Spleen (tissue), 13 donors: ENCODE data around the gene LYSMD3. TPM values are rescaled to one million over a fixed set of nuclear protein-coding genes. Genes with fewer than 3 reads are reported as not detected.
"Not testable (repeated sequence)": the region's sequence is repeated elsewhere in the genome, so short reads cannot be mapped to it uniquely, and the experiment has no call there.

ENCODE experiments used
- DNase-seq: peaks from one replicate; pipeline ENCODE4 v3.0.0-alpha.2; 2020
- H3K27ac ChIP-seq, 8 donors: fragments of 200-600 bp; sonication (generic) in 7 of 8; 1 replicate in 4 of 8; 2 replicates in 4 of 8; pipeline versions ENCODE4 v1.5.0 to v1.8.0; 2016 to 2021; ENCODE audit warnings: inconsistent platforms in 4 of 8, mild to moderate bottlenecking in 4 of 8, moderate library complexity in 1 of 8
- H3K27me3 ChIP-seq, 7 donors: fragments of 200-600 bp; sonication (generic) in 6 of 7; replicated peaks in 1 of 7; 1 replicate in 4 of 7; 2 replicates in 3 of 7; pipeline versions ENCODE4 v1.5.0 to v1.8.0; 2016 to 2021; ENCODE audit warnings: inconsistent platforms in 3 of 7, mild to moderate bottlenecking in 1 of 7
- H3K36me3 ChIP-seq, 6 donors: fragments of 200-600 bp; sonication (generic) in 5 of 6; 1 replicate in 4 of 6; 2 replicates in 2 of 6; pipeline versions ENCODE4 v1.5.0 to v1.8.0; 2016 to 2021; ENCODE audit warnings: inconsistent platforms in 2 of 6
- H3K4me1 ChIP-seq, 6 donors: fragments of 200-600 bp; sonication (generic) in 5 of 6; 1 replicate in 3 of 6; 2 replicates in 3 of 6; pipeline versions ENCODE4 v1.5.0 to v1.8.0; 2016 to 2021; ENCODE audit warnings: inconsistent platforms in 3 of 6
- H3K4me3 ChIP-seq, 8 donors: fragments of 200-600 bp; sonication (generic) in 7 of 8; 1 replicate in 4 of 8; 2 replicates in 4 of 8; pipeline versions ENCODE4 v1.5.0 to v1.8.0; 2016 to 2021; ENCODE audit warnings: inconsistent platforms in 4 of 8, mild to moderate bottlenecking in 4 of 8, moderate library complexity in 2 of 8
- H3K9me3 ChIP-seq, 8 donors: fragments of 200-600 bp; sonication (generic) in 7 of 8; 1 replicate in 4 of 8; 2 replicates in 4 of 8; pipeline versions ENCODE4 v1.5.0 to v1.8.0; 2016 to 2021; ENCODE audit warnings: inconsistent platforms in 4 of 8
- CTCF ChIP-seq, 11 experiments: fragments of 200-600 bp in 7 of 11; fragments of 450-650 bp in 4 of 11; sonication (generic) in 4 of 11; IDR thresholded peaks in 8 of 11; conservative IDR thresholded peaks in 3 of 11; 1 replicate in 7 of 11; 2 replicates in 4 of 11; pipeline versions ENCODE4 v1.4.0 to v1.8.0; 2016 to 2021; ENCODE audit warnings: antibody characterized with exemption in 11 of 11, inconsistent platforms in 4 of 11, mild to moderate bottlenecking in 1 of 11
- POLR2A ChIP-seq, 3 donors: fragments of 450-650 bp; IDR thresholded peaks; one replicate each; pipeline ENCODE4 v1.5.1; 2017; ENCODE audit warnings: antibody characterized with exemption in 3 of 3, mild to moderate bottlenecking in 1 of 3
- POLR2AphosphoS5 ChIP-seq, 3 donors: sonication (generic); formaldehyde crosslinking; IDR thresholded peaks; one replicate each; pipeline ENCODE4 v1.5.1; 2017; ENCODE audit warnings: antibody characterized with exemption in 3 of 3
- WGBS, 5 donors: extraction: QIAGEN DNeasy Blood & Tissue Kit in 3 of 5; methylation state at CpG; one replicate each; pipeline versions ENCODE4 v1.1.5 to v1.1.7; 2013 to 2018; 5-methylcytosine and 5-hydroxymethylcytosine counted together
- intact Hi-C: fragments of 100-400 bp; cut with DNase I; formaldehyde crosslinking; loops from one replicate; pipeline ENCODE4 v1.15.0; 2023; ENCODE audit warnings: low total_unique reads
- long read RNA-seq, 2 donors: transcript quantifications; one replicate each; lab custom pipeline, GENCODE V29; 2026
- polyA plus RNA-seq, 3 donors: library from polyadenylated mRNA; stranded (reverse); fragments of 200-250 nt; gene quantifications; one replicate each; pipeline ENCODE4 v1.2.1, GENCODE V29; 2013
- total RNA-seq, 7 donors: library from RNA; depleted of rRNA in 3 of 7; stranded (reverse); fragments of >200 nt in 3 of 7; fragmentation: NEBNext Ultra II Directional in 4 of 7; extraction: Animal tissue kit (Norgen Biotek cat#: 25700) in 4 of 7; gene quantifications; one replicate each; pipeline versions ENCODE4 v1.1.0 to v1.2.1, GENCODE V29; 2016 to 2021
- donor health status: healthy with polysubstance abuse.
- donor health status: DM: no; HTN: no; CAD: no; lungs with moderate emphysema.
- donor health status: DM: no; HTN: no; CAD: no.
- donor health status: Bipolar disorder and iron deficiency.
- donor health status: healthy.
- donor health status: DM: no; HTN: no; CAD: no.
- donor health status: DM: yes; HTN: yes; CAD: no.

The LYSMD3 gene
- total RNA-seq (10 to 100 TPM; 15.5 to 27.4 (median 21.3) TPM), polyA plus RNA-seq (1 to 10 TPM; 5.1 to 7.3 (median 5.7) TPM)
- long read RNA-seq, donor 1, full-length matches to known transcripts, result 5 of 5 reads
- long read RNA-seq, donor 1, partial matches to known transcripts, result 0 of 5 reads
- long read RNA-seq, donor 1, other reads (novel, unspliced or antisense), result 0 of 5 reads
- long read RNA-seq, donor 2, full-length matches to known transcripts, result 8 of 8 reads
- long read RNA-seq, donor 2, partial matches to known transcripts, result 0 of 8 reads
- long read RNA-seq, donor 2, other reads (novel, unspliced or antisense), result 0 of 8 reads

DNA sequence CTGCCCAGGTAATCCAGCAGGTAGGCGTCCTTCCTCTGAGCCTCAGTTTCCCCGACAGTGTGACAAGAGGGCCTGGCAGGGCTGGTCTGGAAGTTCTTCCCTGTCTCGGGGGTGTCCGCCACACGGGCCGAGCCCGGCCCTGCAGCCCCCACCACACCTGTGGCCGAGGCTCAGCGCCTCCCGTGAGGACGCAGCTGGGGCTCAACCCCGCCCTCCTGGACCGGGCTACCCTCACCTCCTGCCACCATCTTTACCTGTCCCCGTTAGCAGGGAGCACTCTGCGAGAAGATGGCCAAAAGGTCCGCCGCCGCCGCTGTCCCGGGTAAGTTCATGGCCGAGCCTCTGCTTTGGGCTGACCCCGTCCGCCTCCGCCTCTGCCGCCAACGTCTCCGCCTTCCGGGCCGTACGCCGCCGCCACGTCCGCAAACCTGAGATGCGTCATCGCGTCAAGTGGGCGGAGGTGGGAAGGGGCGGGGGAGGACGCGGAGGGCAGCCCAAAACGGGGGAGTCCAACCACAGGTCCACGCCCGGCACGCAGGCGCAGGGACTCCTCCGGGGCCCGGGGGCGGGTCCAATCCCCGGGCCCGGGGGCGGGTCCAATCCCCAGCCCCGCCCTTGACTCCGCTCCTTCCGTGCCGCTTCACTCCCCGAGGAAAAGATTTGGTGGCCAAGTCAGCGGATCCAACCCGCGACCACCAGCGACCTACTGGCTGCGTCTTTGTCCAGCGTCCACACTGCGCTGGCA is at the start of gene LYSMD3:
Gene LYSMD3, minus strand, starts transcription at position 391 of the 745 bp plus-strand sequence. CDS start 4,295 bp downstream, outside the sequence.
- H3K36me3 ChIP-seq, result peaks cover 0 to 16% (median 8%) of the 10 kb centered on the region in 6 donors
- H3K4me3 ChIP-seq, result peak within 1 kb of the TSS; percentile 50 to 97 (median 84)
- H3K27me3 ChIP-seq, result peaks cover 0 to 15% (median 4%) of the 10 kb centered on the region in 7 donors
- peak; percentile 100 for DNase-seq
- TF ChIP-seq POLR2A (IDR thresholded peaks at IDR 0.05) (peak; percentile 27 to 74 (median 38)), POLR2AphosphoS5 (IDR thresholded peaks at IDR 0.05) (peak; percentile 98 to 99 (median 99)), CTCF (IDR thresholded peaks at IDR 0.05 in 8 of 11, conservative IDR thresholded peaks at IDR 0.05 in 3 of 11) (peak in 2 of 11 experiments; percentile 2 to 6)
- intact Hi-C loops, result loop anchor here (10.0 kb wide), 1 partner anchor 115 kb away; no protein-coding TSS in a partner anchor
- 0 to 1% (median 1%) methylated on average over 55 to 64 of the region's 64 CpGs for WGBS, 5 donors
- no peaks in the 10 kb centered on the region for H3K9me3 ChIP-seq
- H3K27ac ChIP-seq, result peak within 1 kb of the TSS; percentile 66 to 97 (median 94)
- peaks cover 6 to 56% (median 37%) of the 10 kb centered on the region in 6 donors for H3K4me1 ChIP-seq

GRCh38 chr5:90576566-90576965 is 47.2 kb upstream of the LYSMD3 start:
- Histone ChIP-seq H3K9me3 (peaks cover 0 to 24% (median 11%) of the 10 kb centered on the region in 8 donors), H3K27me3 (peaks cover 0 to 17% (median 0%) of the 10 kb centered on the region in 7 donors)
- DNase-seq, H3K27ac ChIP-seq, H3K4me1 ChIP-seq, H3K36me3 ChIP-seq, intact Hi-C loops, H3K4me3 ChIP-seq: not testable (repeated sequence)
- 45 to 64% (median 56%) methylated on average over 3 of the region's 3 CpGs for WGBS, 5 donors

- no peak for DNase-seq
- TF ChIP-seq CTCF (IDR thresholded peaks at IDR 0.05 in 8 of 11, conservative IDR thresholded peaks at IDR 0.05 in 3 of 11) (no peak), POLR2AphosphoS5 (IDR thresholded peaks at IDR 0.05) (no peak), POLR2A (IDR thresholded peaks at IDR 0.05) (no peak)
- Histone ChIP-seq H3K4me1 (no peaks in the 10 kb centered on the region), H3K4me3 (no peak overlapping the region), H3K9me3 (peaks cover 0 to 28% (median 11%) of the 10 kb centered on the region in 8 donors), H3K27ac (no peak overlapping the region), H3K27me3 (peaks cover 0 to 26% (median 0%) of the 10 kb centered on the region in 7 donors), H3K36me3 (no peaks in the 10 kb centered on the region)
- intact Hi-C loops, result no loop called here
- WGBS, 5 donors, result 72 to 95% (median 90%) methylated on average over 4 to 5 of the region's 5 CpGs
Observed at GRCh38 chr5:90575712-90576111, 46.3 kb upstream of the LYSMD3 start.

GRCh38 chr5:90571147-90571773 is 41.9 kb upstream of the LYSMD3 start:
- Histone ChIP-seq H3K36me3 (no peaks in the 10 kb centered on the region), H3K4me3 (no peak overlapping the region), H3K27ac (no peak overlapping the region), H3K9me3 (peaks cover 0 to 22% (median 2%) of the 10 kb centered on the region in 8 donors), H3K27me3 (peaks cover 0 to 36% (median 0%) of the 10 kb centered on the region in 7 donors), H3K4me1 (no peaks in the 10 kb centered on the region)
- intact Hi-C loops, result no loop called here
- WGBS, 5 donors, result 86 to 97% (median 90%) methylated on average over 1 of the region's 1 CpG
- DNase-seq, result no peak
- no peak for TF ChIP-seq CTCF (IDR thresholded peaks at IDR 0.05 in 8 of 11, conservative IDR thresholded peaks at IDR 0.05 in 3 of 11)
- no peak for TF ChIP-seq POLR2A (IDR thresholded peaks at IDR 0.05)
- no peak for TF ChIP-seq POLR2AphosphoS5 (IDR thresholded peaks at IDR 0.05)
